Thyroid gland (tissue), 4 donors: Measurements from ENCODE around the gene IPP.

ENCODE experiments used
- POLR2A ChIP-seq, 2 donors: fragments of 450-650 bp; IDR thresholded peaks; one replicate each; pipeline ENCODE4 v1.6.1; 2017; ENCODE audit warnings: antibody characterized with exemption in 2 of 2, mild to moderate bottlenecking in 2 of 2, moderate library complexity in 1 of 2
- TF ChIP-seq, protein P1 (sequence below), 6 experiments: fragments of 200-600 bp in 3 of 6; fragments of 450-650 bp in 3 of 6; sonication (generic) in 3 of 6; IDR thresholded peaks; one replicate each; pipeline ENCODE4 v1.5.1; 2016 to 2019; ENCODE audit warnings: antibody characterized with exemption in 6 of 6, mild to moderate bottlenecking in 2 of 6, inconsistent platforms in 1 of 6, moderate library complexity in 1 of 6

DNA sequence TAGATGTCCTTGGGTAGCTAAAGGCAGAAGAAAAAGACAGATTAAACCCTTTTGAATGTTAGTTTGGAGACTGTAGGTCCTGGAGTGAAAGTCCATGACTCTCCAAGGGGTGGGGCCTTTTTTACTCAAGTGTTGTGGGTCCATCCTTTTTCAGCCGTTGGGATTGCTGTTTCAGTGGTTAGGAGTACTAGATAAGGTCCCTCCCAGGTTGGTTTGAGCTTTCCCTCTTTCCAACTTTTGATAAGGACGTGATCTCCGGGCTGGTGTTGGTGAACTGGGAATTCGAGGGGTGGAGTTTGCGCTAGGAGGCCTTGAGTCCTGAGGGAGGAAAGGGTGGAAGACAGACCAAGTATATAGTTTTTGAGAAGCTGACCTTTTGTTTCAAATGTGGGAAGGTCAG is 5.2 kb upstream of the IPP start:
- no peak for TF ChIP-seq POLR2A (IDR thresholded peaks at IDR 0.05)
- TF ChIP-seq, protein P1, sequence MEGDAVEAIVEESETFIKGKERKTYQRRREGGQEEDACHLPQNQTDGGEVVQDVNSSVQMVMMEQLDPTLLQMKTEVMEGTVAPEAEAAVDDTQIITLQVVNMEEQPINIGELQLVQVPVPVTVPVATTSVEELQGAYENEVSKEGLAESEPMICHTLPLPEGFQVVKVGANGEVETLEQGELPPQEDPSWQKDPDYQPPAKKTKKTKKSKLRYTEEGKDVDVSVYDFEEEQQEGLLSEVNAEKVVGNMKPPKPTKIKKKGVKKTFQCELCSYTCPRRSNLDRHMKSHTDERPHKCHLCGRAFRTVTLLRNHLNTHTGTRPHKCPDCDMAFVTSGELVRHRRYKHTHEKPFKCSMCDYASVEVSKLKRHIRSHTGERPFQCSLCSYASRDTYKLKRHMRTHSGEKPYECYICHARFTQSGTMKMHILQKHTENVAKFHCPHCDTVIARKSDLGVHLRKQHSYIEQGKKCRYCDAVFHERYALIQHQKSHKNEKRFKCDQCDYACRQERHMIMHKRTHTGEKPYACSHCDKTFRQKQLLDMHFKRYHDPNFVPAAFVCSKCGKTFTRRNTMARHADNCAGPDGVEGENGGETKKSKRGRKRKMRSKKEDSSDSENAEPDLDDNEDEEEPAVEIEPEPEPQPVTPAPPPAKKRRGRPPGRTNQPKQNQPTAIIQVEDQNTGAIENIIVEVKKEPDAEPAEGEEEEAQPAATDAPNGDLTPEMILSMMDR (IDR thresholded peaks at IDR 0.05) = no peak
